Endometrium (tissue), 2 donors: ENCODE measurements around the gene PLGRKT.
"Not testable (repeated sequence)": the region's sequence is repeated elsewhere in the genome, so short reads cannot be mapped to it uniquely, and the experiment has no call there.

ENCODE experiments used
- FAIRE-seq: peaks from 2 replicates; lab custom pipeline; 2012; peaks lifted over from hg19 to GRCh38; lab: Jason Lieb, UNC
- donor health status: control.
- donor health status: control.

PLGRKT gene

GRCh38 chr9:5437254-5438216, at the start of gene PLGRKT:
Gene PLGRKT (minus strand): TSS chr9:5437925. CDS start chr9:5431977, 5,948 bp downstream.
- peak; percentile 94 for FAIRE-seq

DNA sequence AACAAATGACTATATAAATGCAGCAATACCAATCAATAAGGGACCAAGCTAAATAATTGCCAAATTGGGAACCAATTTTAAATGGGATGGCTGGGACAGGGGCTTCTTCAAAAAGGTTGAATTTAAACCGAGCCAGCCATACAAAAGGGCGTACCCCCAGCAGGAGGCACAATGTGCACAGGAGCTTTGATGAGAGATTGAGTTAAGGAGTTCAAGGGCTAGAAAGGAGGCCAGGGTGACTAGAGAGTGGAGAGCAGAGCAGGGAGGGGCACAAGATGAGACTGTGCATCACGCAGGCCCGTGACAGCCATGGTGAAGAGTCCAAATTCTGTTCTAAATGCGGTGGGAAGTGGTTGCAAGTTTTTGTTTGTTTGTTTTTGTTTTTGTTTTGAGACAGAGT, 49.3 kb upstream of the PLGRKT start:
- FAIRE-seq, result no peak

DNA sequence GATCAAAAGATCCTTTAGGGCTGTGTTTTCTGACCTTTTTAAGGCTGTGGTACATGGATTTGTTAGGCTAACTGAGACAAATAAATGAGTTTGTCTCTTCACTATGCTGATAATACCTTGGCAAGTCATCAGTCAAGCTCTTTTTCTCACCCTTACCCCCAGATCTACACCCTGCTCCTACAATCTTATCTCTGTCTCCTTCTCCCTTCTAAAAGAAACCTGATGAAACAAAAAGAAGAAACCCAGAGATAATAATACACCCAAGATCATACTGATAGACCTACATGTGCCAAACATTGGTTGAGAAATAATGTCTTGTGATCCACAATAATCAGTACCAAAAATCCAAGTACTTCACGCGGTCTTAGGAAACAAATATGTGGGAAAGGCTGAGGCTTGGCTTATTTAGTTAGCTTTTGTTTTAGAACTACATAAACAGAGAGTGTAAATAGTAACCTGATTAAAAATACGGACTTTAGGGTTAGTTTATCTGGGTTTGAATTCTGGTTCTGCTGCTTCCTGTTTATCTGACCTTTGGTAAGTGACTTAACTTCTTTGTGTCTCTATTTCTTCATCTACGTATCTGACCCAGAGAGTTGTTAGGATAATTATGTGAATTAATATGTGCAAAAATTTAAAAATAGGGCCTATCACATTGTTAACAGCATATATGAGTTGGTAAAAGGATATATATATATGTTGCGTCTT, 47.8 kb upstream of the PLGRKT start:
- FAIRE-seq, result no peak

DNA sequence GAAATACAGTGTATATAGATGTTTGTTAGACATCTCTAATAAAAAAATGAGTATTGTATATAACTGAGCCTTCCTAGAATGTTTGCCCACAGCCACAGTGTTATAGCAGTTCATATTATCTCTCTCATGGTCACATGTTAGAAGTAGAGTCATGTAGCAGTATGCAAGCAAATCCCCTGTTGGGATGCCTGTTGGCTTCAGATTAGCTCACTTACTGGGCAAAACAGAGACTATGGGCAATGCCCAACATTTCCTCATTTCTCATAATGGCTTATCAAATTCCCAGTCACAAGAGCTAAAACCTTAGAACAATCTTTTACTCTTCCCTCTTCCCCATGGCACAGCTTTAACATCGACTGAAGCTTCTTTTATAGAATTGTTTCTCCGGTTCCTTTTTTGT, 45.6 kb upstream of the PLGRKT start:
- no peak for FAIRE-seq

DNA sequence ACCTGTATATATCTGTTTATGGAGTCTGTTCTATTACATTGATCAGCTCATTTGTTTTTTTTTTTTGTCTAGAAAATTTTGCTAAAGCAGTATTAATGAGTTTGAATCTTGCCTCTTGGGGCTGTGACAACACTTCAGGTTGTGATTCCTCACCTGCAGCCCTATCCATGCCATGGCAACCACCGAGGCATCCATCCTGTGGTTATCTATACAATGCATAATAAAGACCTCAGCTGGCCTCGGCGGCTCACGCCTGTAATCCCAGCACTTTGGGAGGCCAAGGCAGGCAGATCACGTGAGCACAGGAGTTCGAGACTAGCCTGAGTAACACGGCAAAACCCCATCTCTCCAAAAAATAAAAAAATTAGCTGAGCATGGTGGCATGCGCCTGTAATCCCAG, 44.5 kb upstream of the PLGRKT start:
- FAIRE-seq, result no peak

DNA sequence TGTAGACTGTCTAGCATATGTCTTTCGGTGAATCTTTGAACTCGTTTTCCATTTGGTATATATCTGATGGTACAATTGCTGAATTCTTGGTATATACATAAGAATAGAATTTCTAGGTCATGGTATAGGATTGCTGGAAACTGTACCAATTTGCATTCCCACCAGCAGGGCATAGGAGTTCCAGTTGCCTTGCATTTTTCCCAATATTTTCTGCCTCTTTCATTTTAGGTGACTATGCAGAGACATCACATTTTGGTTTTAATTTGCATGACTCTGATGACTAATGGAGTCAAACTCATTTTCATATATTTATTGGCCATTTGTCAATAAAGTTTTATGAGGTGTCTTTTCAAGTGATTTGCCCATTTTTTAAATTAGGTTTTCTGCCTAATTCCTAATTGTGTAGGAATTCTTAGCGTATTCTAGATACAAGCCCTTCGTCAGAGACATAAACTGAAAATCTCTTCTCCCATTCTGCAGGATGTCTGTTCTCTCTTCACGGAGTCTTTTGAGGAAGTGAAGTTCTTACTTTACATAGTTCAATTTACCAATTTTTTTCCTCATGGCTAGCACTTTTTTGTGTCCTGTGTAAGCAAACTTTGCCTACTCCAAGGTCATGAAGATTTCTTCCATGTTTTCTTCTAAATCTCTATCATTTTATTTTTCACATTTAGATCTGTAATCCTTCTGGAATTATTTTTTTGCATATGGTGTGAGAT, 43.8 kb upstream of the PLGRKT start:
- FAIRE-seq, result no peak

GRCh38 chr9:5480919-5481318, 43.2 kb upstream of the PLGRKT start:
- FAIRE-seq, result no peak

DNA sequence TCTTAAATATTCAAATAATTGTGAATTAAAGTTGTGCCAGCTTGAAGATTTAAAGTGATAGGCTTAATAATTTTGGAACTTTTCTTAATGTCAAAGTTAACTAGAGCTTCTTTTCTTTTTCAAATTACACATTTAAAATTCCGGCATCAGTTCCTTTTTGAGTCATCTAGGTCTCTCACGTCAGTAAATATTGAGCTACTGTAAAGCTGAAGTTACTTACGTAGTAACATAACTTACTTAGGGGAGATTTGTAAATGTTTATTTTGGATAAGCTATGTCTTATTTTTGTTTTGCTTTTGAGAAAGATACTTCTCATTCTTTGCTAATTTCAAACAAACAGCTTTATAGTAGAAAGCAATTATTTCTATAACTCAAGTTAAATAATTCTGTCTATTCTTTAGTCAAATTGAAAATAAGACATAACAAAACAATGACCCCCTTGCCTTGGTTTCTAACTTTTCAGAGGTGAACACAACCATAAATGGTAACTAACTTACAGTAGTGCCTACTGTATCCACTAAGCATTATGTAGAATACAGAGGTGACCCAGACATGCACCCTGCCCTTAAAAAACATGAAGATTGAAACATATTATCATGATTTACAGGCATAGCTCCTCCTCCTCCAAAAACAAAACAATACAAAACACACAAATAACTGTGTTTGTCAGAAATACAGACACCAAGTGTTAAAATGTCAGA, 42.4 kb upstream of the PLGRKT start:
- no peak for FAIRE-seq

GRCh38 chr9:5478206-5478605, 40.5 kb upstream of the PLGRKT start:
- FAIRE-seq, result no peak

DNA sequence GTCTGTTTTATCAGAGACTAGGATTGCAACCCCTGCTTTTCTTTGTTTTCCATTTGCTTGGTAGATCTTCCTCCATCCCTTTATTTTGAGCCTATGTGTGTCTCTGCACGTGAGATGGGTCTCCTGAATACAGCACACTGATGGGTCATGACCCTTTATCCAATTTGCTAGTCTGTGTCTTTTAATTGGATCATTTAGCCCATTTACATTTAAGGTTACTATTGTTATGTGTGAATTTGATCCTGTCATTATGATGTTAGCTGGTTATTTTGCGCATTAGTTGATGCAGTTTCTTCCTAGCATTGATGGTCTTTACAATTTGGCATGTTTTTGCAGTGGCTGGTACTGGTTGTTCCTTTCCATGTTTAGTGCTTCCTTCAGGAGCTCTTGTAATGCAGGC, 37.9 kb upstream of the PLGRKT start:
- FAIRE-seq, result not testable (repeated sequence)

GRCh38 chr9:5470816-5471215, 33.1 kb upstream of the PLGRKT start:
- no peak for FAIRE-seq

DNA sequence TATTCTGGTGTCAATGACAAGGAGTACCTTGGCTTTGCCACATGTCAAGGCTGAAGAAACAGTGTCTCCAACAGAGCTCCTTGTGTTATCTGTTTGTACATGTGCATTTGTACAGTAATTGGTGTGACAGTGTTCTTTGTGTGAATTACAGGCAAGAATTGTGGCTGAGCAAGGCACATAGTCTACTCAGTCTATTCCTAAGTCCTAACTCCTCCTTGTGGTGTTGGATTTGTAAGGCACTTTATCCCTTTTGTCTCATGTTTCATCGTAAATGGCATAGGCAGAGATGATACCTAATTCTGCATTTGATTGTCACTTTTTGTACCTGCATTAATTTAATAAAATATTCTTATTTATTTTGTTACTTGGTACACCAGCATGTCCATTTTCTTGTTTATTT, 32.4 kb upstream of the PLGRKT start:
- no peak for FAIRE-seq

DNA sequence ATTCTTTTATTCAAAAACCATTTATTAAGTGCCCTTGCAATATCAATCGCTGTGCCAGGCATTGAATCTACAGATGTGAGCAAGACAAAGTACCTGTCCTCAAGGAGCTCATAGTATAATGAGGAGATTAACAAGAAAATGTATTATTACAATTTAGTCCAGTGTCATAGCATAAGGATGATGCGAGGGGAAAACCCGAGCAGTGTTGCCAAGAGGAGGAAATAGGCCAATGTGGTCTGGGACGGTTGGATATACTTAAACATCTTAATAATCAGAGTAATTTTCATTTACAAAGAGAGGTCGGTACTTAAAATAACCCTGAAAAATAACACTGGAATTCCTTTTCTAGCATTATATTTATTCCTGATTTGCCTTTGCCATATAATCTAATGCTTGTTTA, 31.1 kb upstream of the PLGRKT start:
- FAIRE-seq, result no peak

- FAIRE-seq, result no peak
These were observed 29.0 kb upstream of the PLGRKT start for GRCh38 chr9:5466766-5467165.

- FAIRE-seq, result no peak
These were observed 28.3 kb upstream of the PLGRKT start for GRCh38 chr9:5466005-5466404.

GRCh38 chr9:5464831-5465330, 27.2 kb upstream of the PLGRKT start:
- not testable (repeated sequence) for FAIRE-seq

DNA sequence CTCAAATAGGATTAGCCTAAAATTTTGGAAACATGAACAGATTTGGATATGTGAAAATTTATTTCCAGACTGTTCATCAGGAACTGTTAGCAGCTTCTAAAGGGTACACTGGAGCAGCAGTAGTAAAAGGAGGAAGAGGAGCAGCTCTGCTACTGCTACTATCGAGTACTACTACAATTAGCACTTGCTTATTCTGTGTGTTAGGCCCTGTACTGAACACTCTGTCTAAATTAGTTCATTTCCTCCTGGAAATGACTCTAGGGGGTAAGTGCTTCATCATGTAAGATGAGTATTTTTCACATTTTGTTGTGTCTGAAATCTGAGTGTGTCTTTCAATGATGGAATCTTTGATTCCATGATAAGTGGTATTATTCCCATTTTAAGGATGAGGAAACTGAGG, 22.4 kb upstream of the PLGRKT start:
- no peak for FAIRE-seq

DNA sequence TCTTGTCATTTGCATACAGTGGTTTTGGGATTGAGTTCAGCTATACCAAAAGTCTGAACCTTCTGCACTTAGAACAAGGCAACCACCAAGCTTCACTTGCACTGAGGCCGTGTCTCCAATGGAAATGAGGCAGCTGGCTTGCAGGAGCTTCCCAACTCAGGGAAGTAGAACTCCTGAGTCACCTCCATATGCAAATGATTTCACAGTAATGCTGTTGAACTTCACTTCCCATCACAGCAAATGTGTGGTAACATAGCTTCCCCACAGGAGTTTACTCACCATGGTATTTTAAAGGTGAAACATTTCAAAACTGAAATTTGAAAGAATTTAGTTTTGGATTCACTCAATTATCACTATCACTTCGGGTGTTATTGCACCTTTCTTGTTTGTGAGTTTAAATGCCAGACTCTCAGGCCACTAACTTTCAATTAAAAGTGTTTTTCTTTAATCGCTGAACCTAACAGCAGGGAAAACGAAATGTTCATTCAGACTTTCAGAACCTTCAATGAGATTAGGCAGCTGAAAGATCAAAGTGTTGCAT, 21.6 kb upstream of the PLGRKT start:
- FAIRE-seq, result no peak

DNA sequence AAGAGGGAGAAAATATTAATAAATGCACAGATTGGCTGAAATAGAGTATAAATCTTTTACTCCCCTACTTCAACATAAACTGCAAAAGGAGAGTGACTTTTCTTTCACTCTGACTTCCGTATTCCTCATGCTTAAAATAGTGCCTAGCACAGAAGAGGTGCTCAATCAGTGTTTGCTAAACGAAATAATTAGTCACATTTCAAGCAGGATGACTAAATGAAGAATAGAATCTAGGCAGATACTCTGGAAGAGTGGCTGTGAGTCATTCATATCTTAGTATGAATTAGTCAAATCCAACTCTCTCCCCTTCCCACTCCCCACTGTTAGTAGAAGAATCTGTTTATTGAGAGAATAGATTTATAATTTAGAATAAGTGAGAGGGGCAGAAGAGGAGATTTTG, 17.5 kb upstream of the PLGRKT start:
- FAIRE-seq, result no peak

DNA sequence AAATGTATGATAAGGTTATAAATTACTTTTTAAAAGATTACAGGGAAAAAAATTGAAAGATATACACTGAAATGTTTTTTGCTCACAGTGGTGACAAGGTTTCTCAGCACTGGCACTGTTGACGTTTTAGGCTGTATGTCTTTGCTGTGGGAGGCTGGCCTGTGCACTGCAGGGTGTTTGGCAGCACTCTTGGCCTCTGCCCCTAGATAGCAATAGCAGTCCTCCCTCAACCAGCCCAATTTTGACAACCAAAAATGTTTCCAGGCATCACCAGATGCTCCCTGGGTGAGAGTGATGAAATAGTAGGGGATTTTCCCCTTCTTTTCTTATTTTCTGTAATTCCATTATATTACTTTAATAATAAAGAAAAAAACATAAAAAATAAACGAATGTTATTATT, 15.9 kb upstream of the PLGRKT start:
- FAIRE-seq, result no peak

DNA sequence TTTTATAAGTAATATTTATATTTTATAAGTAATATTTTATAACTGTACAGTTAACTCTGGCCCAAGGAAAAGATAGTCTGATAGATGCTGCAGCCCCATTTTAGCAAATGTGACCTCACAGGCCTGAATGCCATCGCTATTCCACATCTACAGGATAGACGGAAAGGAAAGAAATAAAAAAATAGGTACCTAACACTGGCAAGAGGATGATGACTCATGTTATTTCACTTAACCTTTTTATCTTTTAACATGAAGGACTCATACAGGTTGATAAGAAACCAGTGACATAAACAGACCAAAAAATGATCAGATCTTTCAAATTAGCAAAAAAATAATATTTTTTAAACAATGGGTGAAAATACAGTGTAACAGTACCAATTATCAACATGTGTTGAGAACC, 15.3 kb upstream of the PLGRKT start:
- no peak for FAIRE-seq

DNA sequence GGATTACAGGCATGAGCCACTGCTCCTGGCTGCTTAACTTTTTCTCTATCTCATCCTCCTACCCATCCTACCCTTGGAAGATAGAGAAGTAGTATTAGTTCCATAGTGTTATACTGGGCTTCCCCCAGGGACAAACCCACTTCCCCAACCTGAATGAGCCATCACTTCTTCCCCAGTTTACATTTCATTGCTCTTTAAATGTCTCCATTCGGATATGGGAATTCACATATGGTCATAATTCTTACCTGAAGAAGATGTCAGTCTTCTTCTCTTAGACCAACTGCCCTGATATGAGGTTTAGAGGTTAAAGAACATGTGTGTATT, 14.5 kb upstream of the PLGRKT start:
- FAIRE-seq, result no peak
